Mesothelial cell of epicardium (in vitro differentiated cells): Measurements from ENCODE around the gene HDAC4. TPM values are rescaled to one million over a fixed set of nuclear protein-coding genes. Genes with fewer than 3 reads are reported as not detected.

ENCODE experiments used
- DNase-seq, 2 experiments: peaks; one replicate each; pipeline ENCODE4 v3.0.0; 2021; ENCODE audit warnings: low spot score in 2 of 2; ENCODE audit not compliant: unreplicated experiment in 2 of 2
- H3K27ac Mint-ChIP-seq: 2 replicates; pipeline ENCODE4 v1.8.0; 2021; ENCODE audit warnings: mixed read lengths
- H3K27me3 Mint-ChIP-seq: 2 replicates; pipeline ENCODE4 v1.8.0; 2021; ENCODE audit warnings: low read depth, mixed read lengths
- H3K36me3 Mint-ChIP-seq: 2 replicates; pipeline ENCODE4 v1.8.0; 2021; ENCODE audit warnings: mixed read lengths
- H3K4me1 Mint-ChIP-seq: 2 replicates; pipeline ENCODE4 v1.8.0; 2021; ENCODE audit warnings: mixed read lengths
- H3K4me3 Mint-ChIP-seq: 2 replicates; pipeline ENCODE4 v1.8.0; 2021; ENCODE audit warnings: mild to moderate bottlenecking, moderate library complexity, mixed read lengths
- H3K9me3 Mint-ChIP-seq: 2 replicates; pipeline ENCODE4 v1.8.0; 2021; ENCODE audit warnings: mixed read lengths
- total RNA-seq: library from RNA; stranded (reverse); gene quantifications from 3 replicates; pipeline ENCODE4 v1.2.1, GENCODE V29; 2021
- TF ChIP-seq, protein P1 (sequence below): fragments of 200-600 bp; sonication (generic); IDR thresholded peaks from one replicate; pipeline ENCODE4 v1.5.0; 2021; ENCODE audit warnings: antibody characterized with exemption; ENCODE audit not compliant: unreplicated experiment

HDAC4 gene
- total RNA-seq, 1 donor from 2014 or later = 59.2 TPM

DNA sequence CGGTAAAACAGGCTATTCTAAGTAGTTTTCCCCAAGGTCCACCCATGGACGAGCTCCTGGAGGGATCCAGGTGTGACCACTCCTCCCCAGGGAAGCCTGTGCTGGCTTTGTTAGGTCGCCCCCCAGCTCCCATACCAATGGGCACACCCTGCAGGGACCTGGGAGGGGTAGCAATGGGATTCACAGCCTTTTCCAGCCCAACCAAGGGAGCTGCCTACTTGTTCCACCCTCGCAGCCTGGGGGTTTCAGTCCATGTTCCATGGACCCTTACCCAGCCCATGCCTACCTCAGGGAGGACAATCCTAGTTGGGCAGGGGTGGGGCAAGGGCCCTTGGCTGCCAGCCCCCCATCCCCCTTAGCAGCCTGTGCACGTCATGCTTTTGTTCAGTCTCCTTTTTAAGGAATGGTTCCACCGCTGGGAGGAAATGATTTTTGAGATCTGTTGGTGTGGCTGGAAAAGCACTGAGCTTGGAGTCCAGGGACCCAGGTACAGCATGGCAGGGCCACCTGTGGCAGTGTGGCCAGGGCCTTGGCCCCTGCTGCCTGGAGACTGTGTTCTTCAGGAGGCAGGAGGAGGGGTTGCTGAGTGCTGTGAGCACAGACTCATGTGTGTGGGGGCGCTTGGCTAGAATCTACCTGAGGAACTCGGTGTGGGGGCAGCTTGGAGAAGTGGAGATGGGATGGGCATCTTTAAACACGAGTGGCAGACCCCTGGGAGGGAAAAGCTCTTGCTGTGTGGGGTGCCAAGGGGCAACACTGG is 386.2 kb downstream of the HDAC4 start:
- Mint-ChIP-seq H3K36me3 (no peaks in the 10 kb centered on the region), H3K4me1 (peaks cover 18% of the 10 kb centered on the region), H3K27me3 (peaks cover 17% of the 10 kb centered on the region), H3K4me3 (no peak overlapping the region), H3K27ac (no peak overlapping the region), H3K9me3 (no peaks in the 10 kb centered on the region)
- peak in 1 of 2 experiments; percentile 25 for DNase-seq
- TF ChIP-seq, protein P1, sequence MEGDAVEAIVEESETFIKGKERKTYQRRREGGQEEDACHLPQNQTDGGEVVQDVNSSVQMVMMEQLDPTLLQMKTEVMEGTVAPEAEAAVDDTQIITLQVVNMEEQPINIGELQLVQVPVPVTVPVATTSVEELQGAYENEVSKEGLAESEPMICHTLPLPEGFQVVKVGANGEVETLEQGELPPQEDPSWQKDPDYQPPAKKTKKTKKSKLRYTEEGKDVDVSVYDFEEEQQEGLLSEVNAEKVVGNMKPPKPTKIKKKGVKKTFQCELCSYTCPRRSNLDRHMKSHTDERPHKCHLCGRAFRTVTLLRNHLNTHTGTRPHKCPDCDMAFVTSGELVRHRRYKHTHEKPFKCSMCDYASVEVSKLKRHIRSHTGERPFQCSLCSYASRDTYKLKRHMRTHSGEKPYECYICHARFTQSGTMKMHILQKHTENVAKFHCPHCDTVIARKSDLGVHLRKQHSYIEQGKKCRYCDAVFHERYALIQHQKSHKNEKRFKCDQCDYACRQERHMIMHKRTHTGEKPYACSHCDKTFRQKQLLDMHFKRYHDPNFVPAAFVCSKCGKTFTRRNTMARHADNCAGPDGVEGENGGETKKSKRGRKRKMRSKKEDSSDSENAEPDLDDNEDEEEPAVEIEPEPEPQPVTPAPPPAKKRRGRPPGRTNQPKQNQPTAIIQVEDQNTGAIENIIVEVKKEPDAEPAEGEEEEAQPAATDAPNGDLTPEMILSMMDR = no peak

DNA sequence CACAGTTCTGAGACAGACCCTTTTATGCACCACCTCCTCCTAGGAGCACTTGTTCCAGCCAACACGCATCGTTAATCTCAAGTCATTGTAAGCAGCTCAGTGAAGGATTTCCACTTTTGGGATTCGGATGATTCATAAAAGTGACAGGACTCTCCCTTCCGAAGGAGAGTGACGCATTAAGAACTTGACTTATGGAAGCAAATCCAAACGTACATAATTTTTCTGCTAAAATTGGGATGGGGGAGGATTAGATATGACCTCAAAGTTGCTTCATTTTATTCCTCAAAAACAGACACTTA is 387.2 kb downstream of the HDAC4 start:
- no peak for DNase-seq
- Mint-ChIP-seq H3K27ac (no peak overlapping the region), H3K9me3 (no peaks in the 10 kb centered on the region), H3K4me1 (peaks cover 22% of the 10 kb centered on the region), H3K36me3 (no peaks in the 10 kb centered on the region), H3K4me3 (no peak overlapping the region), H3K27me3 (peaks cover 27% of the 10 kb centered on the region)
- TF ChIP-seq, protein P1 = no peak

GRCh38 chr2:239012936-239013677 is 387.7 kb downstream of the HDAC4 start:
- Mint-ChIP-seq H3K27me3 (peaks cover 31% of the 10 kb centered on the region), H3K4me3 (no peak overlapping the region), H3K27ac (no peak overlapping the region), H3K9me3 (no peaks in the 10 kb centered on the region), H3K36me3 (no peaks in the 10 kb centered on the region), H3K4me1 (peaks cover 22% of the 10 kb centered on the region)
- DNase-seq = peak in 1 of 2 experiments; percentile 29
- TF ChIP-seq, protein P1 = no peak

GRCh38 chr2:239012228-239012627 is 388.6 kb downstream of the HDAC4 start:
- no peaks in the 10 kb centered on the region for H3K36me3 Mint-ChIP-seq
- peaks cover 36% of the 10 kb centered on the region for H3K27me3 Mint-ChIP-seq
- DNase-seq = peak in 1 of 2 experiments; percentile 28
- H3K4me3 Mint-ChIP-seq = no peak overlapping the region
- no peak overlapping the region for H3K27ac Mint-ChIP-seq
- peaks cover 22% of the 10 kb centered on the region for H3K4me1 Mint-ChIP-seq
- TF ChIP-seq, protein P1 = no peak
- H3K9me3 Mint-ChIP-seq = no peaks in the 10 kb centered on the region

DNA sequence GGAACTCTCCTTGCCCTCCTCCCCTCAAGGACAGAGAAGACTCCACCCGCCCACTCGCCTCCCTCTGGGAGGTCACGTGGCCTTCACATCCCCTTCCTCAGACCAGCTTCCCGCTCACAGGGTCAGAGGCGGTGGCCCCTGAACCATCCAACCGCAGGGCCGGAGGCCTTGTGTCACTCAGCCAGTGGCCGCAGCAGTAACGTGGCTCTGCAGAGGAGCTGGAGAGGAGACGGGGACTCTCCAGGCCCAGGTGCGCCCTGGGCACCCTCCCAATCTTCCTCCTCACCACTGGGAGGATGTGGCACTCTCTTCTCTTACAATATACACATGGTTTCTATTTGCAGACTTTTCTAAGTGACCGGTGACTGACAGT is 391.2 kb downstream of the HDAC4 start:
- TF ChIP-seq, protein P1 = no peak
- Mint-ChIP-seq H3K4me1 (peaks cover 21% of the 10 kb centered on the region), H3K27me3 (peaks cover 41% of the 10 kb centered on the region), H3K4me3 (no peak overlapping the region), H3K9me3 (no peaks in the 10 kb centered on the region), H3K27ac (no peak overlapping the region), H3K36me3 (no peaks in the 10 kb centered on the region)
- peak in 1 of 2 experiments; percentile 30 for DNase-seq
